22Rv1 (cell line): ENCODE measurements around the gene DSCAML1.
A peak's percentile ranks its signal among the peaks of the same experiment; 100 is the strongest.

Experiments used
- CTCF ChIP-seq: fragments of 450-650 bp; IDR thresholded peaks from 2 replicates; pipeline ENCODE4 v1.5.1; 2017; ENCODE audit warnings: mild to moderate bottlenecking
- ZFX ChIP-seq: fragments of 450-650 bp; IDR thresholded peaks from 2 replicates; pipeline ENCODE4 v1.6.1; 2017; ENCODE audit warnings: antibody characterized with exemption, borderline replicate concordance

GRCh38 chr11:117807482-117808327 lies 10.7 kb upstream of the DSCAML1 start:
- peak; percentile 86 for TF ChIP-seq CTCF
- no peak for TF ChIP-seq ZFX
